Measurements from ENCODE around the gene SLC39A7. TPM values are rescaled to one million over a fixed set of nuclear protein-coding genes. Genes with fewer than 3 reads are reported as not detected.

Gene SLC39A7
- total RNA-seq, 1 donor from 2014 or later, result 68.8 TPM

DNA sequence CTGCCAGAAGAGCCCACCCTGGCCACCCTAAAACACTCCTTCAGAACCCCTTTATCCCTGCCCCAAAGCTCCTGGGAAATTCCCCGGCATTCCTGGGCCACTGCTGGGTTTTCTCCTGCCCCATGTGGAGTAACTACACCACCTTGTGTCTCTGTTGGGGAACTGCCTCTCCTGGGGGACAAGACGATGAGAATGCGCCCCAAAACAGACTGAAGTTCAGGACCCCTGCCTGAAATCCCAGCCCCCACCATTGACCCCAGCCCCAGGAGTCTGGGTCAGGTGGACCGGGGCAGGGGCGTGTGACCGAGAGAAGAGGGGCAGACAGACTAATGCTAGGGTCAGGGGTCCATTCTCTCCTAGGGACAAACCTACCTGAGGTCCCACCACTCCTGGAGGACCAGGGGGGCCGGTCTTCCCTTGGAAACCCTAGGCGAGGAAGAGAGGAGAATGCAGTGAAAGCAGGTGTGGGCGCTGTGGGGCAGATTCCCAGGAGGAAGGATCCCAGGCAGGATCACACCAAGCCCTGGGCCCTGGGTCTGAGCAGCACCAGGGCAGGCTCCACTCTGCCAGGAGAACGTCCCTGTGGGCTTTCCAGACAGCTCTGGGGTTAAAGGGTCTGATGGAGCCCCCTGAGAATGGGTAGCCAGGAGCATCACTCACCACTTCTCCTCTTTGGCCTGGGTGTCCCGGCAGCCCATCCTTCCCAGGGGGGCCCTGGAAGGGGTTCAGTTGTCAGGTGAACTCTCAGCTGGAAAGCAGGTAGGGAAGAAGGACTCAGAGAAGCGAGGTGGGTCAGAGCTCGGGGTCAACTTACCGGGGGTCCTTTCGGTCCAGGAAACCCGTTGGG, 27.8 kb upstream of the SLC39A7 start:
- Mint-ChIP-seq H3K4me1 (ENCODE audit: low read depth) (no peaks in the 10 kb centered on the region), H3K36me3 (ENCODE audit: low read depth) (no peaks in the 10 kb centered on the region), H3K9me3 (no peaks in the 10 kb centered on the region), H3K27ac (no peak overlapping the region), H3K27me3 (ENCODE audit: insufficient read depth) (no peaks in the 10 kb centered on the region), H3K4me3 (no peak overlapping the region)
- no peak for DNase-seq (ENCODE audit: low spot score)
- intact Hi-C loops (cut with micrococcal nuclease), result no loop called here

DNA sequence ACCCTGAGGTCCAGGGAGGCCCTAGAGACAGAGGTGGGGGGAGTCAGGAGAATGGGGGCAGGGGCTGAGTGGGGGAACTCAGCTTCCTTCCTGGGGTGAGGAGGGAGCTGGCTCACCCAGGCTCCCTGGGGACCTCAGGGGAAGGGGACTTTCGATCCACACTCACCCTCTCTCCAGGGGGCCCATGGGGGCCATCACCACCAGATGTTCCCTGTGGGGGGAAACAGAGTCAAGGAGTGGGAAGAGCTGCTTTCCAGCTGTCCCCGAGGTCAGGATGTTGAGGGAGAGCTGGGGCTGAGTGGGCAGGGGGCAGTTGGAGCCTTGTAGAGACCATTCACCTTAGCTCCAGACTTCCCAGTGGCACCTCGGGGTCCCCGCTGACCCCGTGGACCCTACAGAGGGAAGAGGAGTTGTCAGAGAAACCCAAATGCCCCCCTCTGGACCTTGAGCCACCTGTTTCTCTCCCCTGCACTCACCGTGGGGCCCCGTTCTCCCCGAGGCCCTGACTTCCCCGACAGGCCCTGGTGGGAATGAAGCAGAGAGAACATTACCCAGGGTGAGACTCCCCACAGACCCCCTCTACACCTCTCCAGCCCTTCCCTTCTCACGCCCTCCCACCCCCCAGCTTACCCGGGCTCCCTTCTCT, 27.0 kb upstream of the SLC39A7 start:
- Mint-ChIP-seq H3K4me3 (no peak overlapping the region), H3K27ac (no peak overlapping the region), H3K27me3 (ENCODE audit: insufficient read depth) (no peaks in the 10 kb centered on the region), H3K4me1 (ENCODE audit: low read depth) (no peaks in the 10 kb centered on the region), H3K36me3 (ENCODE audit: low read depth) (no peaks in the 10 kb centered on the region), H3K9me3 (no peaks in the 10 kb centered on the region)
- intact Hi-C loops (cut with micrococcal nuclease), result no loop called here
- DNase-seq (ENCODE audit: low spot score), result no peak

DNA sequence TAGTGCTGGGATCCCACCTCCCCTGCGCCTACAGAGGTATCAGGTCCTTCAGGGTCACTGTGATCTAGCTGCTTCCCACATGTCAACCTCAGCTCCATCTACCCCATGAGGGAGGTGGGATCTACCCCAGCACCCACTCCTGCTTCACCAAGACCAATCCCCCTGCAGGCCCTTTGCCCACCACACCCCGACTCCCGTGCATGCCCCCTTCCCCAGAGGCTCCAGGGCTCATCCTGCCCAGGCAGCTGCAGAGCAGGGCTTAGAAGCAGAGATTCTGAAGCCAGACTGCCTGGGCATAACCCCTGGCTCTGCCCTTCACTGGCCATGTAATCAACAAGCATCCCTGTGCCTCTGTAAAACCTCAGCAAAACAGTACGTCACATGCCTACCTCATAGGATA, 25.9 kb upstream of the SLC39A7 start:
- intact Hi-C loops (cut with micrococcal nuclease), result no loop called here
- Mint-ChIP-seq H3K4me3 (no peak overlapping the region), H3K4me1 (ENCODE audit: low read depth) (no peaks in the 10 kb centered on the region), H3K36me3 (ENCODE audit: low read depth) (no peaks in the 10 kb centered on the region), H3K27ac (no peak overlapping the region), H3K27me3 (ENCODE audit: insufficient read depth) (no peaks in the 10 kb centered on the region), H3K9me3 (no peaks in the 10 kb centered on the region)
- DNase-seq (ENCODE audit: low spot score), result no peak

DNA sequence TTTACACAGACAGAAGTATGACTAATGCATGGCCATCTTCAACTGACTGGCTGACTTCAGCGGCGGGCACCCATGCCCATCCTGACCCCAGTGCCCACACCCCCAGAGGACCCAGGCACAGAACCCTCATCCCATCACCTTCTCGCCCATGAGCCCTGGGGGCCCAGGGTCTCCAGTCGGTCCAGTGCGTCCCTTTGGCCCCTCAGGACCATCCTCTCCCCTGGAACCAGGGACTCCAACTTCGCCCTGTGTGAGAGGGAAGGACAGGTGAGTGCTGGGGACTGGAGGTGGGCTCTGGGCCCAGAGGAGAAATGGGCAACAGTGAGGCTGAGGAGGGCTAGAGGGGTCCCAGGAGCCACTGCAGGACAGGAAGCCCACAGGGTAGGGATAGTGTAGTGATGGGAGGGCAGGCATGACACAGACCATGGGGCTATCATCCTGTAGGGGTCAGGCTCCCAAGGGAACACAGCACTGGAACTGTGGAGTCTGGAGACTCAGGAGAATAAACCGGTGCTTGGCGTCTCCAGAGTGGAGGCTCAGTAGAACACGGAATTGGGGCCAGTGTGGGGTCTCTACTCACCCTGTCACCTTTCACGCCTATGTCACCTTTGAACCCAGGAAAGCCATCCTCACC, 25.1 kb upstream of the SLC39A7 start:
- Mint-ChIP-seq H3K27ac (no peak overlapping the region), H3K9me3 (no peaks in the 10 kb centered on the region), H3K36me3 (ENCODE audit: low read depth) (no peaks in the 10 kb centered on the region), H3K4me3 (no peak overlapping the region), H3K4me1 (ENCODE audit: low read depth) (no peaks in the 10 kb centered on the region), H3K27me3 (ENCODE audit: insufficient read depth) (no peaks in the 10 kb centered on the region)
- no peak for DNase-seq (ENCODE audit: low spot score)
- intact Hi-C loops (cut with micrococcal nuclease), result no loop called here

DNA sequence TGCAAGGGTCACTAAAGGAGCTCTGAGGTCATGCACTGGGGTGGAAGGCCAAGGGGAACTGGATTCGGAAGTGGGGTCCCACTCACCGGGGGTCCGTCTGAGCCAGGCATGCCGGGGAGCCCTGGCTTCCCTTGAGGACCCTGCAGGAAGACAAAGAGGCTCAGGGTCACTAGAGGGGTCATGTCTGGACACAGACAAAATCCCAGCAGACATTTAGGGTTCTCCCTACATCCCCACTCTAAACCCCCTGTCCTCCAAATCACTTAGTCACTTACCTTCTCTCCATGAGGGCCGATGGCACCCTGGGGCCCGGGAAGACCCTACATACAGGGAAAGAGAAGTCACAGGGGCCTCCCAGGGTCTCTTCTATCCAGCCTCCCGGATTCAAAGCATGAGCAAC, 23.8 kb upstream of the SLC39A7 start:
- no peak overlapping the region for H3K27ac Mint-ChIP-seq
- DNase-seq (ENCODE audit: low spot score), result no peak
- H3K4me3 Mint-ChIP-seq, result no peak overlapping the region
- intact Hi-C loops (cut with micrococcal nuclease), result no loop called here
- H3K9me3 Mint-ChIP-seq, result no peaks in the 10 kb centered on the region
- peaks cover 5% of the 10 kb centered on the region for H3K27me3 Mint-ChIP-seq (ENCODE audit: insufficient read depth)
- H3K36me3 Mint-ChIP-seq (ENCODE audit: low read depth), result no peaks in the 10 kb centered on the region
- H3K4me1 Mint-ChIP-seq (ENCODE audit: low read depth), result no peaks in the 10 kb centered on the region

DNA sequence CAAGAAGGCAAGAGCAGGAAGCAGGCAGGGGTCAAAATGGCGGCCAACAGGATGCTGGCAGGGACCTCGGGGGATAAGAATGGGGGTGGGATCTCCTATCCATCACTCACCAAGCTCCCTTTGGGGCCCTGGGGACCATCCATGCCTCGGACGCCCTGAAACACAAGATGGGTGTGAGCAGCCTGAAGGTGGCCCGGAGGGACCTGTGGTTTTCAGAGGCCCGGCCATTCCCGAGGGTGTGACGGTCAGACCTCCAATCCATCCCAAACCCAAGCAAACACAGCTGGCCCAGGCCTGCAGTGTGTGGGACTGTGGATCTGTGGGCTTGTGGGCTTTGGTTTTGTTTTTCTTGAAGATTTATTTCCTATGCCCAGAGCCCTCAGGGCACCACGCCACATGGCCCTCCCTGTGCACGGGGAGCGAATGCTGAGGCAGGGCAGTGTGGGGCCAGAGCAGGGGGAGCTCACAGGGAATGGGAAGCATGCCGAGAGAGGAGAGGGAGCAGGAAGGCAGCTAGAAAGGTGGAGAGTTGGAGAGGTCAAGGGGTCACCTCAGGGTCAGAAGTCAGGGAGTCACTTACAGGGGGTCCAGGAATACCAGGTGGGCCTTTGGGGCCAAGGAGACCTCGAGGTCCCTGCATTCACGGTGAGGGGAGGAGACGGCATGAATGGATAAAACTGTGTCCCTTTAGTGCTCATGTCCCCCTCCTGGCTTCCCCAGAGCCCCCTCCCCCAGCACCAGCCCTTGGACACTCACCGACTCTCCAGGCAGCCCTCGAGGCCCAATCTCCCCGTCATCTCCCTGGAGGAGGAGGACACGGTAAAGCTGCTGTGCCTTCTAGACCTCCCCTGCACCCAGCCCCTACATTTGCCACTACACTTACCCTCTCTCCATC, 22.9 kb upstream of the SLC39A7 start:
- Mint-ChIP-seq H3K36me3 (ENCODE audit: low read depth) (peaks cover 2% of the 10 kb centered on the region), H3K27ac (no peak overlapping the region), H3K4me1 (ENCODE audit: low read depth) (peaks cover 3% of the 10 kb centered on the region), H3K4me3 (no peak overlapping the region), H3K27me3 (ENCODE audit: insufficient read depth) (peaks cover 5% of the 10 kb centered on the region), H3K9me3 (peaks cover 3% of the 10 kb centered on the region)
- intact Hi-C loops (cut with micrococcal nuclease), result no loop called here
- no peak for DNase-seq (ENCODE audit: low spot score)

DNA sequence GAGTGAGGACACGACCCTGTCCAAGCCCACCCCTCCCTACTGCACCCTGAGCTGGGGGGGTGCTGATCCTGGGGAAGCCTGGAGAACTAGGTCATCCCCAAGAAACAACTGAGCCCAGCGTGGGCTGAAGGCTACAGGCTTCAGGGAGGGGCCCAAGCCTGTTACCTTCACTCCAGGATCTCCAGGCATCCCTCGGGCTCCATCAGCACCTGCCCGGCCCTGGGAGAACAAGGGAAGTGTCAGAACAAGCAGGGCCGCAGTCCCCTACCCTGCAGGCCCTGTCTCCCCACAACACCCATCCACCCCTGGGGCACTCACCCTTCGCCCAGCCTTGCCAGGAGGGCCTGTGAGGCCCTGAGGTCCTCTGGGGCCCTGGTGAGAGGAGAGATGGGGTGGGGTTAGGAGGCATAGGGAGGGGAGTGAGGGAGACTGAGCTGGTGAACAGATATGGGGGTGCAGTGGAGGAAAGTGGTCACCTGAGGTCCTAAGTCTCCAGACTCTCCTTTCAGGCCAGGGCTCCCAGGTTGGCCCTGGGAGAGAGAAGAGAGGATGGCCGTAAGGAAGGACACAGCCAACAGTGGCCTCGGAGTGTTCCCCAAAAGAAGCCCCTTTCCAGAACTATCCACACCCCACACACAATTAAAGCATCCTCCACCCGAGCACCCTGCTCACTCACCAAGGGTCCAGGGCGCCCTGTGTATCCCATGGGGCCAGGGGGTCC, 21.8 kb upstream of the SLC39A7 start:
- H3K4me3 Mint-ChIP-seq, result no peak overlapping the region
- no peak for DNase-seq (ENCODE audit: low spot score)
- H3K27me3 Mint-ChIP-seq (ENCODE audit: insufficient read depth), result peaks cover 5% of the 10 kb centered on the region
- H3K9me3 Mint-ChIP-seq, result peaks cover 14% of the 10 kb centered on the region
- H3K27ac Mint-ChIP-seq, result no peak overlapping the region
- intact Hi-C loops (cut with micrococcal nuclease), result no loop called here
- peaks cover 13% of the 10 kb centered on the region for H3K36me3 Mint-ChIP-seq (ENCODE audit: low read depth)
- peaks cover 14% of the 10 kb centered on the region for H3K4me1 Mint-ChIP-seq (ENCODE audit: low read depth)

DNA sequence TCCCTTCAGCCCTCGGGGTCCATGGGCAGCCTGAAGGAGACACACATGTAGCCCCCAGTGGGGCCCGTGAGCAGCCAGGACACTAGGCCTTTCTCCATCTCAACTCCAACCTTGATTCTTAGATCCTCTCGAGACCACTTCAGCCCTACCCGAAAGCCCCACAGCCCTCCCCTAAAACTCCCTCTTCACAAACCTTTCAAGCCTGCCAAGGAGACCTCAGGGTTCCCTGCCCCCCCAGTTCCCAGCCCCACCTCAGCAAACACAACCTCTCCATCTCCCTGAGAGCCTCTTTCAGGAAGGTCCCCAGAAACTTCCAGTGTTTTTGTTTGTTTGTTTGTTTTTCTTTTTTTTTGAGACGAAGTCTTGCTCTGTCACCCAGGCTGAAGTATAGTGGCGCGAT, 19.5 kb upstream of the SLC39A7 start:
- Mint-ChIP-seq H3K9me3 (peaks cover 22% of the 10 kb centered on the region), H3K4me3 (no peak overlapping the region), H3K27ac (no peak overlapping the region), H3K27me3 (ENCODE audit: insufficient read depth) (peaks cover 13% of the 10 kb centered on the region), H3K4me1 (ENCODE audit: low read depth) (peaks cover 21% of the 10 kb centered on the region), H3K36me3 (ENCODE audit: low read depth) (peaks cover 18% of the 10 kb centered on the region)
- no peak for DNase-seq (ENCODE audit: low spot score)
- intact Hi-C loops (cut with micrococcal nuclease), result no loop called here

DNA sequence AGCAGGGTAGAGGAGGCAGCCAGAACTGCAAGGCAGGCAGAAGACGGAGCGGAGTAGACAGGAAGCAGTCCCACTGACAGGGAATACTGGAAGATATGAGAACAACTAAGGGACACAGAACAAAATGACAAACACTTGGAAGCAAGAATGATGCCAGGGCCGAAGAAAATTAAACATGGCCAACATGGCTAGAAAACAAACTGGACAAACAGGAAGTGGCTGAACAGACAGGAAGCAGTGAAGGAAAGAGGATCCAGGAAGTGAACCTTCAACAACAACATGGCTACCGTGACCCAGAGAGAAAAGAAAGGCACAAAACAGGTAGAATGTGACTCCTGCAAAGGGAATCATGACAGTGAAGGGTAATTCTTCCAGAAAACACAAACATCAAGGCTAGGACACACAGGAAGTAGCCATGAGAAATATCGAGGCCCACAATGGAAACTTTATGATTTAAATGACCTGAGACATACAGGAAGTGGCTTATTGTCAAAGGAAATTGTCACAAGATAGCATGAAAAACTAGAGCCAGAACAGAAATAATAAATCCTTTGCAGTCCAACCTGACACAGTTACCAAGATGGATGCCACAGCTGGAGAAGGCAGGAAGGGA, 17.5 kb upstream of the SLC39A7 start:
- no peak for DNase-seq (ENCODE audit: low spot score)
- Mint-ChIP-seq H3K4me3 (peak overlapping the region; percentile 21), H3K27me3 (ENCODE audit: insufficient read depth) (peaks cover 25% of the 10 kb centered on the region), H3K4me1 (ENCODE audit: low read depth) (peaks cover 32% of the 10 kb centered on the region), H3K36me3 (ENCODE audit: low read depth) (peaks cover 18% of the 10 kb centered on the region), H3K27ac (peak overlapping the region; percentile 87), H3K9me3 (peaks cover 22% of the 10 kb centered on the region)
- intact Hi-C loops (cut with micrococcal nuclease), result no loop called here

DNA sequence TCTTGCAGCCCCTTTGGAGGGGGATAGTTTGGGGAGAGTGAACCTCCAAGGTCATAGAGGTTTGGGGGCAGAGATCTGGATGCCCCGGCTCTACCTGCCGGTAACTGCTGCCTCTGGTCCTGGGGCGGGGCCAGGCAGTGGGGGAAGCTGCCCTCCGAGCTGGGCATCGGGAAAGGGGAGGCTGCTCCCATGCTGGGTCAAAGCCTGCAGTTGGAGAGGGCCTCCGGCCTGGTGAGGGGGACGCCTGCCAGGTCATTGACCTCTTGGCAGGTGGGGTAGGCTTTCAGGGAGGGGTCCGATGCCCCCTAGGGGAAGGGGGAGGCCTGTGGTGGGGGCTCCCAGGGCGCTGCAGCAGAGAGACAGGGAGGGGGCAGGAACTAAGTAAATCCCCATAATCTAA, 15.5 kb upstream of the SLC39A7 start:
- no peak for DNase-seq (ENCODE audit: low spot score)
- intact Hi-C loops (cut with micrococcal nuclease), result no loop called here
- H3K4me1 Mint-ChIP-seq (ENCODE audit: low read depth), result peaks cover 33% of the 10 kb centered on the region
- peaks cover 18% of the 10 kb centered on the region for H3K36me3 Mint-ChIP-seq (ENCODE audit: low read depth)
- H3K27me3 Mint-ChIP-seq (ENCODE audit: insufficient read depth), result peaks cover 34% of the 10 kb centered on the region
- no peak overlapping the region for H3K27ac Mint-ChIP-seq
- H3K4me3 Mint-ChIP-seq, result no peak overlapping the region
- H3K9me3 Mint-ChIP-seq, result peaks cover 22% of the 10 kb centered on the region

DNA sequence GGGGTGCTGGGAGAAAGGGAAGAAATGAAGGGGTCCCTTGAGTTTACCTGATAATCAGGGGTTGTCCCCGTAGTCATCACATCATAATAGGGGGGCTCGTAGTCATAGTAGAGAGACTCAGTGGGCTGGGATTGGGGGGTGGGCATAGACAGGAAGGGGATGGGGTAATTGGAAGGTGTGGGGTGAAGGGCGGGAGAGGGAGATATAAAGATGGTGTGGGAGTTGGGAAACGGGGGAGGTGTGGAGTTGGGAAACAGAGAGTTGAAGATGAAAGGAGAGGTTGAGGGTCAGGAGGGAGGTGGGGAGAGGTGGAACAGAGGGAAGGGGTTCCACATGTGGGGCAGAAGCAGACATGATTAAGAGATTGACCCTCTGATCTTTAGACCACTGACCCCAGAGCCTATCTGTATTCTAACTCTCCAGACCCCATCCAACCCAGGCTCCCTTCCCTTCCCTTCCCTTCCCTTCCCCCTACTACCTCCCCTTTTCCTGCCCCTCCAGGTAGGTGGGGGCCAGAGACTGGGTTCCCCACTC, 14.9 kb upstream of the SLC39A7 start:
- peaks cover 33% of the 10 kb centered on the region for H3K4me1 Mint-ChIP-seq (ENCODE audit: low read depth)
- H3K4me3 Mint-ChIP-seq, result no peak overlapping the region
- H3K36me3 Mint-ChIP-seq (ENCODE audit: low read depth), result peaks cover 18% of the 10 kb centered on the region
- DNase-seq (ENCODE audit: low spot score), result no peak
- peaks cover 22% of the 10 kb centered on the region for H3K9me3 Mint-ChIP-seq
- H3K27me3 Mint-ChIP-seq (ENCODE audit: insufficient read depth), result peaks cover 37% of the 10 kb centered on the region
- no peak overlapping the region for H3K27ac Mint-ChIP-seq
- intact Hi-C loops (cut with micrococcal nuclease), result no loop called here

All from activated T-helper 1 cell treated with anti-CD3 and anti-CD28 coated beads, Interleukin-12 subunit alpha, Interleukin-12 subunit beta, Interleukin-2, Interleukin-4 antibody, amounts not matched to agents 30 ng/mL and 10 ng/mL and 1 ng/mL, durations not matched to agents 14 hours and 24 hours and 36 hours (primary cell).